GM12873 (cell line): ENCODE results near the gene PDK2.
A peak's percentile ranks its signal among the peaks of the same experiment; 100 is the strongest.

Source experiments
- CTCF ChIP-seq: IDR thresholded peaks from 2 replicates; pipeline ENCODE4 v1.5.1; 2012; ENCODE audit warnings: low read depth, mild to moderate bottlenecking, moderate library complexity, low read length, control low read depth; ENCODE audit not compliant: insufficient read depth; ENCODE audit errors: missing control alignments

Gene PDK2

GRCh38 chr17:50134206-50135110 lies 39.3 kb downstream of the PDK2 start:
- TF ChIP-seq CTCF, result no peak

- TF ChIP-seq CTCF, result no peak
Measured at GRCh38 chr17:50135316-50136095, 40.4 kb downstream of the PDK2 start.

- TF ChIP-seq CTCF, result no peak
Measured at GRCh38 chr17:50136096-50136687, 41.0 kb downstream of the PDK2 start.

GRCh38 chr17:50137042-50137441 lies 41.9 kb downstream of the PDK2 start:
- no peak for TF ChIP-seq CTCF

GRCh38 chr17:50139185-50139783 lies 44.1 kb downstream of the PDK2 start:
- no peak for TF ChIP-seq CTCF

- peak; percentile 98 for TF ChIP-seq CTCF
Measured at GRCh38 chr17:50139950-50140885, 45.1 kb downstream of the PDK2 start.
